K562 (cell line): ENCODE measurements around the gene BTBD1. TPM values are rescaled to one million over a fixed set of nuclear protein-coding genes. Genes with fewer than 3 reads are reported as not detected.

Experiments used
- ARID4B ChIP-seq: sonication (generic); formaldehyde crosslinking; IDR thresholded peaks from 2 replicates; pipeline ENCODE4 v1.8.0; 2022; ENCODE audit warnings: mild to moderate bottlenecking, missing genetic modification reagents
- E2F8 ChIP-seq: fragments of 450-650 bp; IDR thresholded peaks from 2 replicates; pipeline ENCODE4 v1.7.1; 2018; ENCODE audit warnings: mild to moderate bottlenecking, low read depth; ENCODE audit not compliant: partially characterized antibody
- NEUROD1 ChIP-seq: fragments of 150-350 bp; IDR thresholded peaks from 2 replicates; pipeline ENCODE4 v1.6.1; 2014; ENCODE audit warnings: borderline replicate concordance, low read length, low read depth; ENCODE audit not compliant: partially characterized antibody
- NFE2 ChIP-seq: IDR thresholded peaks from 2 replicates; pipeline ENCODE4 v1.6.1; 2014; ENCODE audit warnings: antibody characterized with exemption, low read depth
- NUFIP1 ChIP-seq: fragments of 450-650 bp; IDR thresholded peaks from 2 replicates; pipeline ENCODE4 v1.6.1; 2018; ENCODE audit not compliant: partially characterized antibody
- PML ChIP-seq: IDR thresholded peaks from 2 replicates; pipeline ENCODE4 v1.6.1; 2012; ENCODE audit warnings: low read length, inconsistent platforms
- RUNX1 ChIP-seq: sonication (generic); IDR thresholded peaks from 2 replicates; pipeline ENCODE4 v1.6.1; 2016; ENCODE audit warnings: antibody characterized with exemption, low read depth
- TEAD4 ChIP-seq, 2 experiments: sonication (generic) in 1 of 2; formaldehyde crosslinking in 1 of 2; IDR thresholded peaks; 2 replicates each; pipeline versions ENCODE4 v1.6.1 to v1.8.0; 2012 to 2022; ENCODE audit warnings: borderline replicate concordance in 1 of 2, inconsistent platforms in 1 of 2, low read length in 1 of 2, mild to moderate bottlenecking in 1 of 2, missing genetic modification reagents in 1 of 2
- WHSC1 ChIP-seq: IDR thresholded peaks from one replicate; pipeline ENCODE4 v1.6.1; 2012; ENCODE audit warnings: low read length, control low read depth, inconsistent platforms
- XRCC5 ChIP-seq: fragments of 200-400 bp; formaldehyde crosslinking; IDR thresholded peaks from 2 replicates; pipeline ENCODE4 v1.6.1; 2017; ENCODE audit warnings: low read depth, mild to moderate bottlenecking, low read length
- YY1 ChIP-seq, 3 experiments: IDR thresholded peaks; 2 replicates each; pipeline ENCODE4 v1.6.1; 2011; ENCODE audit warnings: low read length in 2 of 3, mild to moderate bottlenecking in 2 of 3, moderate library complexity in 2 of 3, borderline replicate concordance in 1 of 3, control low read depth in 1 of 3, low read depth in 1 of 3; ENCODE audit not compliant: insufficient read depth in 3 of 3, insufficient replicate concordance in 2 of 3, control insufficient read depth in 1 of 3, insufficient read length in 1 of 3; ENCODE audit errors: extremely low read depth in 1 of 3
- ZBTB9 ChIP-seq: fragments of 450-650 bp; formaldehyde crosslinking; IDR thresholded peaks from 2 replicates; pipeline ENCODE4 v1.4.0; 2020; ENCODE audit warnings: mild to moderate bottlenecking, moderate library complexity
- ZNF23 ChIP-seq: fragments of 250-450 bp; sonication (Bioruptor Pico); IDR thresholded peaks from 2 replicates; pipeline ENCODE4 v1.4.0; 2020; ENCODE audit warnings: mild to moderate bottlenecking
- ZNF436 ChIP-seq: fragments of 250-450, 450-650 bp; sonication (Bioruptor Pico); formaldehyde crosslinking; IDR thresholded peaks from 2 replicates; pipeline ENCODE4 v1.7.0; 2020; ENCODE audit warnings: mild to moderate bottlenecking
- polyA plus RNA-seq, 8 experiments: library from polyadenylated mRNA; depleted of rRNA in 4 of 8; stranded (reverse) in 5 of 8; unstranded in 3 of 8; fragments of >200 nt; fragmentation: Nextera tagmentation in 2 of 8; fragmentation: Illumina TruSeq in 1 of 8; extraction: Ambion mirVana in 2 of 8; extraction: Trizol in 1 of 8; gene quantifications; 2 replicates each; pipeline versions ENCODE4 v1.2.1 to v1.2.3, GENCODE V29; 2011 to 2014; ENCODE audit warnings: inconsistent platforms in 1 of 8, missing spikeins in 1 of 8
- total RNA-seq, 7 experiments: library from RNA; depleted of rRNA in 6 of 7; stranded (reverse); fragments of >200 nt in 6 of 7; fragmentation: Illumina TruSeq in 2 of 7; extraction: Trizol in 2 of 7; gene quantifications; 2 replicates each; pipeline versions ENCODE4 v1.2.1 to v1.2.3, GENCODE V29; 2011 to 2021; ENCODE audit warnings: low replicate concordance in 1 of 7
- TF ChIP-seq, protein P1 (sequence below): fragments of 450-650 bp; IDR thresholded peaks from 2 replicates; pipeline ENCODE4 v1.6.1; 2017; ENCODE audit warnings: mild to moderate bottlenecking, moderate library complexity

BTBD1 gene
- total and polyA plus RNA-seq, 9 of the 15 experiments (the other 6 are each of a cell fraction or from before 2014, with no cell fraction given): 19.4 to 106 (median 90.4) TPM

DNA sequence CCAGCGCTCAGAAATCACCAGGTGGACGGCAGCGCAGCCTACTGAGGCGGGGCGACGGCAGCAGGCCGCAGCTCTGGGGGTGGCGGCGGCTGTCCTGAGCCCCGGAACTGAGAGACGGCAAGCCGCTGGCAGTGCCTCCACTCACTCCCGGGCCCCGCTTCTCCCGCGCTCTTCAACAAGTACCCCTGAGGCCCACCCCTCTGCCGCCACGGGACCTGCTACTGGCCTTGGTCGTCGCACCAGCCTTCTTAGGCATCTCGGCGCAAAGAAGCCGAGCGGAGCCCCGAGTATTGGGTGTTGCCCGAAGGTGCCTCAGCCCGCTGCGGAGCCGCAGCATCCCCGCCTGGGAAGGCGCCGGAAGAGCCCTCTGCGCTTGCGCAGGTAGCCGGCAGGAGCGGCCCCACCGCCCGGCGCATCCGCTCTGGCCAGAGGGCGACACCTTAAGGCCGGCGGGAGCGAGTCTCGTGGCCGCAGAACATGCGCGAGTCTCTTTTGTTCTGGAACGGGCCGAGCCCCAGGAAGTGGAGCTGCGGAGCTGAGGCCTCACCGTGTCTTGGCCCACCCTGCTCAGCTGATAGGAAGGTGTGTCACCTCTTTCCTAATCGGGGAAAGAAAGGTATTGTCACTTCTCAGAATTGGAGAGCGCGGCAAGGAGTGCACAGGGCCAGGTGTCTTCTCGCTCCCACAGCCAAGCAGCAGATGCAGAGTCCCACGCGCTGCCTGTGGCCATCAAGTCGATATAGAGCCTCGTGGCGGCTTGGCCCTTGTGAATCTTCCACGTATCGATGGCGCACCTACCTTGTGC, 55.6 kb downstream of the BTBD1 start, which contains the start of gene C15orf40 (continued):
- peak; percentile 64 for TF ChIP-seq E2F8
- peak; percentile 74 for TF ChIP-seq NEUROD1
- no peak for TF ChIP-seq WHSC1
- peak; percentile 15 for TF ChIP-seq PML
- peak in 2 of 3 experiments; percentile 72 to 73 for TF ChIP-seq YY1 (IDR thresholded peaks at IDR 0.05; ENCODE audit: borderline replicate concordance in 1 of 3, control insufficient read depth in 1 of 3, extremely low read depth in 1 of 3, insufficient read depth in 3 of 3, insufficient read length in 1 of 3, insufficient replicate concordance in 2 of 3, low read depth in 1 of 3, low read length in 2 of 3)
- no peak for TF ChIP-seq RUNX1
- TF ChIP-seq, protein P1, sequence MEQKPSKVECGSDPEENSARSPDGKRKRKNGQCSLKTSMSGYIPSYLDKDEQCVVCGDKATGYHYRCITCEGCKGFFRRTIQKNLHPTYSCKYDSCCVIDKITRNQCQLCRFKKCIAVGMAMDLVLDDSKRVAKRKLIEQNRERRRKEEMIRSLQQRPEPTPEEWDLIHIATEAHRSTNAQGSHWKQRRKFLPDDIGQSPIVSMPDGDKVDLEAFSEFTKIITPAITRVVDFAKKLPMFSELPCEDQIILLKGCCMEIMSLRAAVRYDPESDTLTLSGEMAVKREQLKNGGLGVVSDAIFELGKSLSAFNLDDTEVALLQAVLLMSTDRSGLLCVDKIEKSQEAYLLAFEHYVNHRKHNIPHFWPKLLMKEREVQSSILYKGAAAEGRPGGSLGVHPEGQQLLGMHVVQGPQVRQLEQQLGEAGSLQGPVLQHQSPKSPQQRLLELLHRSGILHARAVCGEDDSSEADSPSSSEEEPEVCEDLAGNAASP: no peak
- TF ChIP-seq ZBTB9: no peak
- TF ChIP-seq ZNF23 (CRISPR knock-in tag): no peak
- TF ChIP-seq ZNF436 (CRISPR knock-in tag): no peak
- no peak for TF ChIP-seq TEAD4 (IDR thresholded peaks at IDR 0.05; ENCODE audit: low read length)
- peak; percentile 81 for TF ChIP-seq TEAD4 (CRISPR knock-in tag; IDR thresholded peaks at IDR 0.05; ENCODE audit: borderline replicate concordance)
- TF ChIP-seq NUFIP1: no peak
- 0 out of 2 replicates have a peak, but pooled peaks have one; percentile 12 for TF ChIP-seq NFE2
- TF ChIP-seq XRCC5: peak; percentile 59; the same call in 1 of the 2 replicates
- TF ChIP-seq ARID4B (CRISPR knock-in tag): peak; percentile 72
